Breast epithelium (tissue), 4 donors: Measurements from ENCODE around the gene LRRC61. TPM values are rescaled to one million over a fixed set of nuclear protein-coding genes. Genes with fewer than 3 reads are reported as not detected.

ENCODE experiments used
- DNase-seq, 2 donors: peaks; one replicate each; pipeline ENCODE4 v3.0.0-alpha.2; 2019; ENCODE audit warnings: low spot score in 2 of 2
- H3K27ac ChIP-seq, 2 donors: fragments of 200-600 bp; sonication (generic) in 1 of 2; one replicate each; pipeline ENCODE4 v1.5.1; 2016 to 2019; ENCODE audit warnings: mild to moderate bottlenecking in 1 of 2
- H3K27me3 ChIP-seq, 2 donors: fragments of 200-600 bp; sonication (generic) in 1 of 2; one replicate each; pipeline versions ENCODE4 v1.5.1 to v1.6.0; 2017 to 2019; ENCODE audit warnings: control low read depth in 1 of 2, mild to moderate bottlenecking in 1 of 2
- H3K36me3 ChIP-seq: fragments of 200-600 bp; one replicate; pipeline ENCODE4 v1.5.1; 2019
- H3K4me1 ChIP-seq, 2 donors: fragments of 200-600 bp; sonication (generic); one replicate each; pipeline ENCODE4 v1.5.1; 2016 to 2019; ENCODE audit warnings: control low read depth in 1 of 2
- H3K4me3 ChIP-seq, 3 donors: fragments of 200-600 bp; sonication (generic); 1 replicate in 2 of 3; 2 replicates in 1 of 3; pipeline ENCODE4 v1.5.1; 2016 to 2019; ENCODE audit warnings: mild to moderate bottlenecking in 3 of 3, moderate library complexity in 2 of 3
- H3K9me3 ChIP-seq, 2 donors: fragments of 200-600 bp; sonication (generic) in 1 of 2; one replicate each; pipeline ENCODE4 v1.5.1; 2016 to 2019; ENCODE audit warnings: control low read depth in 1 of 2
- POLR2A ChIP-seq: fragments of 450-650 bp; IDR thresholded peaks from one replicate; pipeline ENCODE4 v1.6.1; 2016; ENCODE audit warnings: antibody characterized with exemption, mild to moderate bottlenecking, moderate library complexity
- POLR2AphosphoS5 ChIP-seq, 3 donors: sonication (generic); formaldehyde crosslinking; IDR thresholded peaks; one replicate each; pipeline ENCODE4 v1.6.1; 2017; ENCODE audit warnings: antibody characterized with exemption in 3 of 3
- intact Hi-C: fragments of 100-400 bp; cut with DNase I; formaldehyde crosslinking; loops from one replicate; pipeline ENCODE4 v1.15.1; 2023; ENCODE audit warnings: low total_unique reads
- total RNA-seq, 3 donors: library from RNA; depleted of rRNA; stranded (reverse); fragments of >200 nt; gene quantifications; one replicate each; pipeline ENCODE4 v1.1.0, GENCODE V29; 2016
- TF ChIP-seq, protein P1 (sequence below), 3 donors: fragments of 450-650 bp; IDR thresholded peaks; one replicate each; pipeline ENCODE4 v1.5.1; 2016 to 2017; ENCODE audit warnings: antibody characterized with exemption in 3 of 3, mild to moderate bottlenecking in 3 of 3, moderate library complexity in 3 of 3

Gene LRRC61
- total RNA-seq, 3 donors from 2014 or later = 8.0 to 23.4 (median 15.4) TPM

DNA sequence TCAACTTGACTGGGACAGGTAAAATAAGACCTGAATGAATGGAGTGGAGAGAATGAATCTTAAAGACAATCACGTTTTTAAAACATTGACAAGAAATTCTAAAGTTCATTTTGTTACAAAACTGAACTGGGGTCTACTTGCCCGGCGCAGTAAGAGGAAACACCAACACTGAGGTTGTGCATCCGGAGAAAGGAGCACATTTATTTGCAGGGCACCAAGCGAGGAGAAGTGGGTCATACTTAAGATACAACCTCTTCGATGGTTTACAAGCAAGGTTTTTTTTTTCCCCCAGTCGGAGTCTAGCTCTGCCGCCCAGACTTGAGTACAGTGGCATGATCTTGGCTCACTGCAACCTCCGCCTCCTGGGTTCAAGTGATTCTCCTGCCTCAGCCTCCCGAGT is 42.0 kb downstream of the LRRC61 start:
- no peak for DNase-seq
- Histone ChIP-seq H3K27ac (no peak overlapping the region), H3K4me3 (no peak overlapping the region), H3K27me3 (no peaks in the 10 kb centered on the region), H3K4me1 (peaks cover 0 to 8% of the 10 kb centered on the region in 2 donors), H3K36me3 (no peaks in the 10 kb centered on the region), H3K9me3 (no peaks in the 10 kb centered on the region)
- intact Hi-C loops = no loop called here
- no peak for TF ChIP-seq POLR2AphosphoS5 (IDR thresholded peaks at IDR 0.05)
- no peak for TF ChIP-seq POLR2A
- TF ChIP-seq, protein P1, sequence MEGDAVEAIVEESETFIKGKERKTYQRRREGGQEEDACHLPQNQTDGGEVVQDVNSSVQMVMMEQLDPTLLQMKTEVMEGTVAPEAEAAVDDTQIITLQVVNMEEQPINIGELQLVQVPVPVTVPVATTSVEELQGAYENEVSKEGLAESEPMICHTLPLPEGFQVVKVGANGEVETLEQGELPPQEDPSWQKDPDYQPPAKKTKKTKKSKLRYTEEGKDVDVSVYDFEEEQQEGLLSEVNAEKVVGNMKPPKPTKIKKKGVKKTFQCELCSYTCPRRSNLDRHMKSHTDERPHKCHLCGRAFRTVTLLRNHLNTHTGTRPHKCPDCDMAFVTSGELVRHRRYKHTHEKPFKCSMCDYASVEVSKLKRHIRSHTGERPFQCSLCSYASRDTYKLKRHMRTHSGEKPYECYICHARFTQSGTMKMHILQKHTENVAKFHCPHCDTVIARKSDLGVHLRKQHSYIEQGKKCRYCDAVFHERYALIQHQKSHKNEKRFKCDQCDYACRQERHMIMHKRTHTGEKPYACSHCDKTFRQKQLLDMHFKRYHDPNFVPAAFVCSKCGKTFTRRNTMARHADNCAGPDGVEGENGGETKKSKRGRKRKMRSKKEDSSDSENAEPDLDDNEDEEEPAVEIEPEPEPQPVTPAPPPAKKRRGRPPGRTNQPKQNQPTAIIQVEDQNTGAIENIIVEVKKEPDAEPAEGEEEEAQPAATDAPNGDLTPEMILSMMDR (IDR thresholded peaks at IDR 0.05) = no peak

DNA sequence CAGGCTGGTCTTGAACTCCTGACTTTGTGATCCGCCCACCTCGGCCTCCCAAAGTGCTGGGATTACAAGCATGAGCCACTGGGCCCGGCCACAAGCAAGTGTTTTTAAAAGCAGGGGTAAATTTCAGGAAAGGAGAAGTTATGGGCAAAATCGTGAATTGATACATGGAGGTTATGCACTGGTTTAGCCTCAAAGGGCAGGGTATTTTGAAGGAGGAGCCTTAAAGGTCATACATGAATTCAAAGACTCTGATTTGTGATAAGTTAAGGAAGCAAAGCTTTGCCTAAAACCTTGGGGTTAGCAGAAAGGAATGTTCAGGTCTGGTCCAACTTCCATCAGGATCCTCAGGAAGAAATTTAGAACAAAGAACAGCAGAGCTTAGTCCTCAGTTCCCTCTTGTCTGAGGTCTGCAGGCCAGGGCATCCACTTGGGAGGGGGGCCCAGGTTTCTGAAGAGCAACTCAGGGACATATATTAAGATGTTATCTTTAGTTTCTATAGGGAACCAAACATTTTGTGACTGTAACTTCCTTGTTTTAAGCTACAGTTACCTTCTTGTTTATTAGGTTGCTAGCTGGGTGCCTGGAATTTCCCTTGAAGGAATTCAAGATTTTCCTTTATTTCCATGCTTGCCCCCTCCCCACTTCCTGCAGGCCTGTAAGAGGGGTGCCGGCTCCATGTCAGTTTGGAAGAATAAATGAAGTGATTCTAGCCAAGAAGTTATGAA is 42.7 kb downstream of the LRRC61 start:
- intact Hi-C loops = no loop called here
- no peak for DNase-seq

DNA sequence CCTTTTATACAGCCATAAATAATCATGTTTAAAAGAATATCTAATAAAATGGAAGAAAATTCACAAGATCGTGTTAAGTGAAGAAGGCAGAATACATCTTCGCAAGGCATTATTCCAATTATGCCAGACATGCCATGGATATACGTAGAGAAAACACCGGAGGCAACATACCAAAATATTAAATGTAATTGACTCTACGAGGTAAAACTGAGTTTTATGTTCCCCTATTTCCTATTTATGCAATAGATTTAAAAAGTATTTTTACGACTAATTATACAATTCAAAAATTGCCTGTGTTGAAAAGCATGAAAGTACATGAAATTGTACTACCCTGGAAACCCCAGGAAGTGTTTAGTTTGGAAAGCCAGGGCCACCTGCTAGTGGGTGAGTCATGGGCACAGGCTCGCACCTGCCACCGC is 44.5 kb downstream of the LRRC61 start:
- Histone ChIP-seq H3K9me3 (no peaks in the 10 kb centered on the region), H3K36me3 (peaks cover 9% of the 10 kb centered on the region), H3K27ac (peak overlapping the region; percentile 97 to 98), H3K27me3 (no peaks in the 10 kb centered on the region), H3K4me1 (peaks cover 2 to 13% of the 10 kb centered on the region in 2 donors), H3K4me3 (peak overlapping the region; percentile 64 to 92 (median 87))
- intact Hi-C loops = no loop called here
- DNase-seq = no peak
- TF ChIP-seq, protein P1 (IDR thresholded peaks at IDR 0.05) = no peak
- no peak for TF ChIP-seq POLR2A
- no peak for TF ChIP-seq POLR2AphosphoS5 (IDR thresholded peaks at IDR 0.05)

More for the DNA sequence above, 42.7 kb downstream of the LRRC61 start:
- H3K4me1 ChIP-seq = peaks cover 2 to 13% of the 10 kb centered on the region in 2 donors
- TF ChIP-seq, protein P1 (IDR thresholded peaks at IDR 0.05) = no peak
- TF ChIP-seq POLR2A (no peak), POLR2AphosphoS5 (IDR thresholded peaks at IDR 0.05) (no peak)
- H3K27me3 ChIP-seq = no peaks in the 10 kb centered on the region
- peak overlapping the region in 1 of 2 donors; percentile 98 for H3K27ac ChIP-seq
- no peaks in the 10 kb centered on the region for H3K9me3 ChIP-seq
- no peaks in the 10 kb centered on the region for H3K36me3 ChIP-seq
- no peak overlapping the region for H3K4me3 ChIP-seq

DNA sequence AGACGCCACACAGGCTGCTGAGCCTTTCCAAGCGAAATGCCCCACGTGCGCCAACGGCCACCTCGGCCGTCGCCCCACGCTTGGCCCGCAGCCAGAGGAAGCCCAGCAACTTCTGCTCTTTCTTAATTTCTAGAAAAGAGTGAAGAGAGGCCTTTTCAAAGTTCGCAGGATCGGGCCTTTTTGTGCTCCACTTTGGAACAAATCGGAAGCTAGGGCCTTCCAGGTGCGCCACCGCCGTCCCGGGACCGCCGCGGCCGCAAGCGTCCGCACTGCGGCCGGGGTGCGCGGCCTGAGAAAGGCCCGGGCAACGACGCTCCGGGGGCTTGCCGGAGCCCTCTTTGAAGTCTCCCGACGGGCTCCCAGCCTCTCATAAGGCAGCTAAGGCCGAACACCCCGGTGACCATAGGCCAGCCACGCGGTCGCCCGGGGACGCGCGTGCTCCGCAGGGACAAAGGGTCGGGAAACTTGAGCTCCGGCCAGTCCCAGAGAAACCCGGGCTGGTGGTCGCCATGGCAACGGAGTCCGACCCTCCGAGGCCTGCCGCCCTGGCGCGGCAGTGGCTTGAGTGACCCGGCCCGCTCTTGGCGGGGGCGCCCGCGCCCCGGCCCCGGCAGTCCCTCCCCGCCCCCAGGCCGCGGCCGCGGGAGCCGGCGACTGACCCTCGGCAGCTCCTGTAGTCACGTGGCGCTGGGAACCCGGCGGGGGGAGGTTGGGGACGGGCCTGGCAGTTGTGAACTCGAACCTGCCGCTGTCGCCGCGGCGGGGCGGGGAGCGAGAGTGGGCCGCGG is 45.1 kb downstream of the LRRC61 start, which contains the start of gene REPIN1:
Gene REPIN1 (plus strand): TSS at position 727 of the 788 bp plus-strand sequence. CDS start 890 bp downstream, outside the sequence.
- TF ChIP-seq POLR2A (peak; percentile 14), POLR2AphosphoS5 (IDR thresholded peaks at IDR 0.05) (peak; percentile 42 to 67 (median 53))
- TF ChIP-seq, protein P1 (IDR thresholded peaks at IDR 0.05) = no peak
- Histone ChIP-seq H3K36me3 (peaks cover 9% of the 10 kb centered on the region), H3K9me3 (no peaks in the 10 kb centered on the region), H3K4me3 (peak within 1 kb of the TSS; percentile 64 to 92 (median 87)), H3K27me3 (no peaks in the 10 kb centered on the region), H3K27ac (peak within 1 kb of the TSS; percentile 97 to 98), H3K4me1 (peaks cover 6 to 16% of the 10 kb centered on the region in 2 donors)
- DNase-seq = peak; percentile 92 to 96
- intact Hi-C loops = no loop called here
